ENCODE measurements around the gene PAX2.

PAX2 gene

GRCh38 chr10:100740476-100741377 lies 4.7 kb upstream of the PAX2 start:
- DNase-seq: no peak

GRCh38 chr10:100741378-100742075 lies 3.9 kb upstream of the PAX2 start:
- no peak for DNase-seq

- no peak for DNase-seq
Measured at GRCh38 chr10:100742076-100742771, 3.2 kb upstream of the PAX2 start.

DNA sequence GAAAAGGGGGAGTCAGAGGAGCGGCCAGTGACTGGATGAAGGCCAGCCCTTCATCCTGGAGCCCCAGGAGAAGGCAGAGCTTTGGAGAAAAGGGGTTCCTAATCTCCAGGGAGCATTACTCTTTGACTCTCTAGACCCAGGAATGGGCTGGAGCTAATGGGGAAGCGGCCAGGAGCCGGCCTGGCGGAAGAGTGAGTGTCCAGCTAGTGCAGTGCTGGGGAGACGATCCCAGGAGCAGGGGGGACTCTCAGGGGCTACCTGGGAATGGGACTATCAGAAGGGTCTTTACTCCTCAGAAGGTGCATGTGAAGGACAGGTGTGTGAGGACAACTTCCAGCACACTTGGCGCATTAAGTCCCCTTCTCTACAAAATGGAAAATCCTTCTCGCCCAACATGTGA lies 2.4 kb upstream of the PAX2 start:
- DNase-seq: no peak

GRCh38 chr10:100743626-100744135 lies 1.7 kb upstream of the PAX2 start:
- DNase-seq: peak; percentile 63

DNA sequence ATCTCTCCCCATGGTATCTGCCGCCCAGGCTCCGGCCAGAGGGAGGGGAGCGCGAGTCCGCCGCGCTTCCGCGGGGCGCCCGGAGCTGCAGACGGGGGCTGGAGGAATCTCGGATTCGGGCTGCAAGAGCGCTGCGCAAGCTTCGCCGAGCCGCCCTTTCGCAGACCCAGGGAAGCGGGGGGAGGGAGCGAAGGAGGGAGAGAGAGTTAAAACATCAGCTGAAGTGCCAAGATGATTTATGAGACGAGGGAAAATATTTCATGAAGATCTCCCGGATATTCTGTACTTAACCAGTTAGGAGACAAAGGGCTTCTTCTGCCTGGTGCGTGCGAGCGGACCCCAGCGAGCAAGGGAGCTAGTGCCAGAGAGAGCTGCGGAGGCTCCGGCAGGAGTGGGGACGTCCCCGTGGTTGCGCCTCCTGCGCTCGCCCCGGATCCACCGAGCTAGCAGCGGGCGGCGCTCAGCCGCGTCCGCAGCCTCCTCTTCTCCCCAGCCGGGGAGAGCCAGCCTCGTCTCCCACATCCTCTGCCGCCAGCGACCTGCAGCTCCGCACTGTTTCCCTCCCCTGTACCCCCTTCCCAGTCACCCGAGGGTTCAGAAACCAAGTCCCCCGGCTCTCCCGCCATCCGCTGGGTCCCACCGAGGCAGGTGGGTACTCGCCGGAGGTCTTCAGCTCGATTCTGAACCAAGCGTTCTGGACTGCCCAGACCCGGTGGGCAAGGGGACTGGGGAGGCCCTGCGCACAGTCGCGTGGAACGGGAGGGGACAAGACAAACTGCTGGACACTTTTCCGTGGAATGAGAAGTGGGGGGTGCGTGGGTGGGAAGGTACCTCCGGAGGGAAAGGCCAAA lies 1.0 kb upstream of the PAX2 start:
- DNase-seq: no peak

- no peak for DNase-seq
Measured at GRCh38 chr10:100745882-100746783, 751 bp downstream of the PAX2 start.

- DNase-seq: no peak
Measured at GRCh38 chr10:100746784-100747455, 1.5 kb downstream of the PAX2 start.

DNA sequence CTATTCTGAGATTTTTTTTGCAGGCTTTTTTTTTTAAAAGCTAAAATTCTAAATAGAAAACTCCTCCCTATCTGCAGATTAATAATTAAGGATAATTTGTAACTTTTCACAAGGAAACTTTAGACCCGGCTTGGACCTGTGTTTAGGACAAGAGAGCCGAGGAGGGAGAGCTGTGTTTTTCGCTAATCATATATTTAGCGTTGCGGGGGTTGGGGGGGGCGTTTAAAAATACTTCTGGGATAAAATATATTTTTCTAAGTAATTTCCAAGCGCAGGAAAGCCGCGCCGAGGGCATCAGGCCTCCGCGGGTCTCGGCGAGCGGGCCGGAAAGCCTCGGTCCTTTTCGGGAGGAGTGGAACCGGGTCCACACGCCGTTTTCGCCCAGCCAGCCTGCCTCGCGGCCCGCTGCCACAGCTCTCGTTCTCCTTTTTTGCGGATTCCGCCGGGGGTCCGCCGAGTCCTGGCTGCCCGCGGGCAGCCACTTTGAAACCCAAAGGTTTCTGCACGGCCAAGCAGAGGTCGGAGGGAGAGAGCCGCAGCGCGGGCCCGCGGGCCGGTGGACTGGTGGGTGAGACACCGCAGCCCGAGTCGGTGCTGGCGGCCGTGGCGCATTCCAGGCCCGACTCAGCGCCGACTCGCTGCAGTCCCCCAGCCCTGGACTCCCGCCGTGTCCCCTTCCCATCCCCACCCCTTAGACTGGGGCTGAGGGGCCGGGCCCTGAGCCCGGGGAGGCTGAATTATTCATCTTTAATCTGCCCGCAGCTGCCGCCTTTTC lies 2.3 kb downstream of the PAX2 start:
- no peak for DNase-seq

- DNase-seq: no peak
Measured at GRCh38 chr10:100748231-100749058, 3.1 kb downstream of the PAX2 start.

DNA sequence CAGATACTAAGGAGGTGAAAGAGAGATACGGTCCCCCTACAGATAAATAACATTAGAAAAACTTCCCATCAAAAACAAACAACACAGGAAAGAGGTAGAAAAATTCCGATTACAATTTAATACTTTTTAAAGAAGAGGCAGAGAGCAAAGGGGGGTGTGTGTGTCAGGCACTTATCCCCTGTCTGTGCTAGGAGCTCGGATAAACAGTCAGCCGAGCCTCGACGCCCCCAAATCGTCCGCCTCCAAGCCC lies 3.6 kb downstream of the PAX2 start:
- no peak for DNase-seq

GRCh38 chr10:100749309-100750217 lies 4.2 kb downstream of the PAX2 start:
- no peak for DNase-seq

DNA sequence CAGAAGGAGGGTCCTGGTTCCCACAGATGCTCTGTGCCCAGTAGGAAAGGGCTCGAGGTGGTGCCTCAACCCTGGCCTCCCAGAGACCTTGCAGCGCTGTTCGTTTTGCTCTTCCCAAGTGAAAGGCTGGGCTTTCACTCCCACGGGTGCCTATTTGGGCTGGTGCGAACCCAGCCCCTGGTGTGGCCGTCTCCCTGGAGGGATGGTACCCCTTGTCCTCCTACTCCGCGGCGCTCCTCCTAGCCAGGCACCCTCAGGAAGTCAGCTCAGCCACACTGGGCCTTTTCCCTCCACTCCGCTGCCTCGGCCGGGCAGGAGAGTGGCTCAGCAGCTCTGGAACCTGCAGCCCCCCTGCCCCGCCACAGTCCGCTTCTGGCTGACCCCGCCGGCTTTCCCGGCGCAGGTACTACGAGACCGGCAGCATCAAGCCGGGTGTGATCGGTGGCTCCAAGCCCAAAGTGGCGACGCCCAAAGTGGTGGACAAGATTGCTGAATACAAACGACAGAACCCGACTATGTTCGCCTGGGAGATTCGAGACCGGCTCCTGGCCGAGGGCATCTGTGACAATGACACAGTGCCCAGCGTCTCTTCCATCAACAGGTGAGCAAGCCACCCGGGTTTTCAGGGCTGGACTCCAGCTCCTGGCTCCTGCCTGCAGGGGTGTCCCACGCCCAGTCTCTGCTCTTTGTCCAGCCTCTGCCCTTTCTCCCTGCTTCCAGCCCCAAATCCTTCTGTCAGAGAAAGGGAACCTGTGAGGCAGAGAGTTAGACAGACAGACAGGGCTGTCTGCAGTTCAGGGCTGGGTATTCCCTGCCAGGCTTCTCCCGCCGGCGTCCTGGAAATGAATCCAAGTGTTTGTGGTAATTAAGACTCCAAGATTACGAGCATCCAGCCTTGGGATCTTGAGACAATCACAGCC lies 5.2 kb downstream of the PAX2 start:
- no peak for DNase-seq

GRCh38 chr10:100751211-100751933 lies 6.0 kb downstream of the PAX2 start:
- no peak for DNase-seq

GRCh38 chr10:100755821-100756220 lies 10.4 kb downstream of the PAX2 start:
- no peak for DNase-seq

GRCh38 chr10:100759331-100759730 lies 13.9 kb downstream of the PAX2 start:
- DNase-seq: no peak
